Measurements from ENCODE around the gene ST6GALNAC1. TPM values are rescaled to one million over a fixed set of nuclear protein-coding genes. Genes with fewer than 3 reads are reported as not detected.

The ST6GALNAC1 gene
- total RNA-seq, 1 donor from 2014 or later: not detected

GRCh38 chr17:76657505-76658241 lies 14.1 kb upstream of the ST6GALNAC1 start:
- DNase-seq: no peak
- Mint-ChIP-seq H3K27ac (ENCODE audit: unreplicated experiment) (no peak overlapping the region), H3K27me3 (ENCODE audit: unreplicated experiment) (peaks cover 4% of the 10 kb centered on the region), H3K4me1 (ENCODE audit: low read depth, unreplicated experiment) (no peaks in the 10 kb centered on the region), H3K4me3 (ENCODE audit: unreplicated experiment) (no peak overlapping the region), H3K36me3 (ENCODE audit: unreplicated experiment) (no peaks in the 10 kb centered on the region), H3K9me3 (ENCODE audit: unreplicated experiment) (no peaks in the 10 kb centered on the region)
- no peak for TF ChIP-seq CTCF (IDR thresholded peaks at IDR 0.05; ENCODE audit: partially characterized antibody, unreplicated experiment)

GRCh38 chr17:76654408-76654807 lies 10.9 kb upstream of the ST6GALNAC1 start:
- no peak for DNase-seq
- H3K27me3 Mint-ChIP-seq (ENCODE audit: unreplicated experiment): peaks cover 3% of the 10 kb centered on the region
- TF ChIP-seq CTCF (IDR thresholded peaks at IDR 0.05; ENCODE audit: partially characterized antibody, unreplicated experiment): no peak
- H3K4me3 Mint-ChIP-seq (ENCODE audit: unreplicated experiment): no peak overlapping the region
- H3K4me1 Mint-ChIP-seq (ENCODE audit: low read depth, unreplicated experiment): no peaks in the 10 kb centered on the region
- no peak overlapping the region for H3K27ac Mint-ChIP-seq (ENCODE audit: unreplicated experiment)
- H3K9me3 Mint-ChIP-seq (ENCODE audit: unreplicated experiment): peaks cover 4% of the 10 kb centered on the region
- peaks cover 5% of the 10 kb centered on the region for H3K36me3 Mint-ChIP-seq (ENCODE audit: unreplicated experiment)

GRCh38 chr17:76650504-76650903 lies 6.9 kb upstream of the ST6GALNAC1 start:
- H3K27ac Mint-ChIP-seq (ENCODE audit: unreplicated experiment): no peak overlapping the region
- peaks cover 13% of the 10 kb centered on the region for H3K36me3 Mint-ChIP-seq (ENCODE audit: unreplicated experiment)
- DNase-seq: no peak
- H3K4me1 Mint-ChIP-seq (ENCODE audit: low read depth, unreplicated experiment): no peaks in the 10 kb centered on the region
- H3K9me3 Mint-ChIP-seq (ENCODE audit: unreplicated experiment): peaks cover 4% of the 10 kb centered on the region
- no peak for TF ChIP-seq CTCF (IDR thresholded peaks at IDR 0.05; ENCODE audit: partially characterized antibody, unreplicated experiment)
- no peaks in the 10 kb centered on the region for H3K27me3 Mint-ChIP-seq (ENCODE audit: unreplicated experiment)
- H3K4me3 Mint-ChIP-seq (ENCODE audit: unreplicated experiment): no peak overlapping the region

GRCh38 chr17:76646712-76647111 lies 3.2 kb upstream of the ST6GALNAC1 start:
- Mint-ChIP-seq H3K4me1 (ENCODE audit: low read depth, unreplicated experiment) (no peaks in the 10 kb centered on the region), H3K27ac (ENCODE audit: unreplicated experiment) (no peak overlapping the region), H3K9me3 (ENCODE audit: unreplicated experiment) (peaks cover 2% of the 10 kb centered on the region), H3K36me3 (ENCODE audit: unreplicated experiment) (peaks cover 9% of the 10 kb centered on the region), H3K27me3 (ENCODE audit: unreplicated experiment) (no peaks in the 10 kb centered on the region), H3K4me3 (ENCODE audit: unreplicated experiment) (no peak overlapping the region)
- no peak for TF ChIP-seq CTCF (IDR thresholded peaks at IDR 0.05; ENCODE audit: partially characterized antibody, unreplicated experiment)
- DNase-seq: no peak

- no peak for DNase-seq
- H3K36me3 Mint-ChIP-seq (ENCODE audit: unreplicated experiment): peaks cover 9% of the 10 kb centered on the region
- H3K4me1 Mint-ChIP-seq (ENCODE audit: low read depth, unreplicated experiment): no peaks in the 10 kb centered on the region
- H3K27ac Mint-ChIP-seq (ENCODE audit: unreplicated experiment): no peak overlapping the region
- H3K27me3 Mint-ChIP-seq (ENCODE audit: unreplicated experiment): no peaks in the 10 kb centered on the region
- TF ChIP-seq CTCF (IDR thresholded peaks at IDR 0.05; ENCODE audit: partially characterized antibody, unreplicated experiment): no peak
- H3K4me3 Mint-ChIP-seq (ENCODE audit: unreplicated experiment): no peak overlapping the region
- H3K9me3 Mint-ChIP-seq (ENCODE audit: unreplicated experiment): peaks cover 2% of the 10 kb centered on the region
Observed at GRCh38 chr17:76645481-76645880, 1.9 kb upstream of the ST6GALNAC1 start.

Data from glutamatergic neuron (in vitro differentiated cells).